NCI-H146 treated with DMSO at 0.1 percent for 48 hours (cell line): ENCODE data around the gene ANKFN1.

Experiments used
- DNase-seq: peaks from one replicate; lab custom pipeline; 2025; ENCODE audit not compliant: unreplicated experiment; lab: John Stamatoyannopoulos, UW

ANKFN1 gene

GRCh38 chr17:56142325-56142724, 10.9 kb upstream of the ANKFN1 start:
- DNase-seq: no peak

- DNase-seq: no peak
Observed at GRCh38 chr17:56142781-56143180, 10.5 kb upstream of the ANKFN1 start.

- no peak for DNase-seq
Observed at GRCh38 chr17:56144223-56144622, 9.1 kb upstream of the ANKFN1 start.

- DNase-seq: no peak
Observed at GRCh38 chr17:56146534-56146933, 6.7 kb upstream of the ANKFN1 start.

GRCh38 chr17:56148333-56148732, 4.9 kb upstream of the ANKFN1 start:
- no peak for DNase-seq

- no peak for DNase-seq
Observed at GRCh38 chr17:56149266-56150036, 3.8 kb upstream of the ANKFN1 start.

- no peak for DNase-seq
Observed at GRCh38 chr17:56150649-56151048, 2.6 kb upstream of the ANKFN1 start.

GRCh38 chr17:56157845-56158244, 4.6 kb downstream of the ANKFN1 start:
- DNase-seq: no peak

GRCh38 chr17:56158344-56158743, 5.1 kb downstream of the ANKFN1 start:
- DNase-seq: no peak

- no peak for DNase-seq
Observed at GRCh38 chr17:56158915-56159825, 5.9 kb downstream of the ANKFN1 start.

GRCh38 chr17:56159826-56160380, 6.6 kb downstream of the ANKFN1 start:
- no peak for DNase-seq

- DNase-seq: no peak
Observed at GRCh38 chr17:56160422-56160821, 7.1 kb downstream of the ANKFN1 start.

GRCh38 chr17:56165072-56165641, 11.9 kb downstream of the ANKFN1 start:
- no peak for DNase-seq

- DNase-seq: no peak
Observed at GRCh38 chr17:56167491-56167890, 14.2 kb downstream of the ANKFN1 start.

GRCh38 chr17:56169621-56170020, 16.3 kb downstream of the ANKFN1 start:
- DNase-seq: no peak

- no peak for DNase-seq
Observed at GRCh38 chr17:56171186-56171959, 18.1 kb downstream of the ANKFN1 start.

- no peak for DNase-seq
Observed at GRCh38 chr17:56172517-56172982, 19.3 kb downstream of the ANKFN1 start.

- no peak for DNase-seq
Observed at GRCh38 chr17:56173026-56173425, 19.8 kb downstream of the ANKFN1 start.

GRCh38 chr17:56173958-56174835, 20.9 kb downstream of the ANKFN1 start:
- no peak for DNase-seq
